Endothelial cell (in vitro differentiated cells): ENCODE measurements around the gene ATP1A1. TPM values are rescaled to one million over a fixed set of nuclear protein-coding genes. Genes with fewer than 3 reads are reported as not detected.

ENCODE experiments used
- DNase-seq: peaks from one replicate; pipeline ENCODE4 v3.0.0; 2021; ENCODE audit warnings: low spot score
- H3K27ac Mint-ChIP-seq: one replicate; pipeline ENCODE4 v1.8.0; 2021; ENCODE audit warnings: mixed read lengths, inconsistent platforms; ENCODE audit not compliant: unreplicated experiment
- H3K27me3 Mint-ChIP-seq: one replicate; pipeline ENCODE4 v1.8.0; 2021; ENCODE audit warnings: mild to moderate bottlenecking, moderate library complexity, mixed read lengths, inconsistent platforms; ENCODE audit not compliant: unreplicated experiment
- H3K36me3 Mint-ChIP-seq: one replicate; pipeline ENCODE4 v1.8.0; 2021; ENCODE audit warnings: mild to moderate bottlenecking, low read depth, mixed read lengths, inconsistent platforms; ENCODE audit not compliant: unreplicated experiment
- H3K4me1 Mint-ChIP-seq: one replicate; pipeline ENCODE4 v1.8.0; 2021; ENCODE audit warnings: mild to moderate bottlenecking, mixed read lengths, inconsistent platforms; ENCODE audit not compliant: unreplicated experiment
- H3K4me3 Mint-ChIP-seq: one replicate; pipeline ENCODE4 v1.8.0; 2021; ENCODE audit warnings: mild to moderate bottlenecking, mixed read lengths, inconsistent platforms; ENCODE audit not compliant: unreplicated experiment
- H3K9me3 Mint-ChIP-seq: one replicate; pipeline ENCODE4 v1.8.0; 2021; ENCODE audit warnings: mixed read lengths, inconsistent platforms; ENCODE audit not compliant: unreplicated experiment
- CTCF ChIP-seq: fragments of 200-600 bp; sonication (generic); IDR thresholded peaks from one replicate; pipeline ENCODE4 v1.5.0; 2021; ENCODE audit warnings: antibody characterized with exemption; ENCODE audit not compliant: unreplicated experiment
- total RNA-seq: library from RNA; stranded (reverse); fragmentation: NEBNext Ultra II Directional; extraction: Animal tissue kit (Norgen Biotek cat#: 25700); gene quantifications from one replicate; pipeline ENCODE4 v1.2.1, GENCODE V29; 2021; ENCODE audit not compliant: unreplicated experiment

The ATP1A1 gene
- total RNA-seq, 1 donor from 2014 or later, result 156 TPM

GRCh38 chr1:116326486-116326885, 46.6 kb upstream of the ATP1A1 start:
- H3K9me3 Mint-ChIP-seq, result no peaks in the 10 kb centered on the region
- no peaks in the 10 kb centered on the region for H3K36me3 Mint-ChIP-seq
- no peak for DNase-seq
- H3K4me1 Mint-ChIP-seq, result peaks cover 15% of the 10 kb centered on the region
- H3K27ac Mint-ChIP-seq, result no peak overlapping the region
- H3K4me3 Mint-ChIP-seq, result no peak overlapping the region
- TF ChIP-seq CTCF, result no peak
- H3K27me3 Mint-ChIP-seq, result peaks cover 1% of the 10 kb centered on the region

GRCh38 chr1:116328671-116329070, 44.4 kb upstream of the ATP1A1 start:
- H3K9me3 Mint-ChIP-seq, result no peaks in the 10 kb centered on the region
- H3K4me1 Mint-ChIP-seq, result peaks cover 15% of the 10 kb centered on the region

GRCh38 chr1:116329524-116330341, 43.3 kb upstream of the ATP1A1 start:
- H3K4me3 Mint-ChIP-seq, result no peak overlapping the region
- peaks cover 18% of the 10 kb centered on the region for H3K4me1 Mint-ChIP-seq
- H3K27me3 Mint-ChIP-seq, result peaks cover 1% of the 10 kb centered on the region
- no peak overlapping the region for H3K27ac Mint-ChIP-seq
- H3K9me3 Mint-ChIP-seq, result no peaks in the 10 kb centered on the region
- no peak for DNase-seq
- no peak for TF ChIP-seq CTCF
- H3K36me3 Mint-ChIP-seq, result no peaks in the 10 kb centered on the region

More at GRCh38 chr1:116328671-116329070, 44.4 kb upstream of the ATP1A1 start:
- Mint-ChIP-seq H3K36me3 (no peaks in the 10 kb centered on the region), H3K4me3 (no peak overlapping the region), H3K27ac (no peak overlapping the region), H3K27me3 (peaks cover 1% of the 10 kb centered on the region)
- TF ChIP-seq CTCF, result no peak
- no peak for DNase-seq

- H3K36me3 Mint-ChIP-seq, result no peaks in the 10 kb centered on the region
- no peaks in the 10 kb centered on the region for H3K9me3 Mint-ChIP-seq
- H3K27me3 Mint-ChIP-seq, result peaks cover 1% of the 10 kb centered on the region
- TF ChIP-seq CTCF, result no peak
- no peak for DNase-seq
- H3K4me1 Mint-ChIP-seq, result peaks cover 17% of the 10 kb centered on the region
- H3K4me3 Mint-ChIP-seq, result no peak overlapping the region
- no peak overlapping the region for H3K27ac Mint-ChIP-seq
Measured at GRCh38 chr1:116330342-116330652, 42.7 kb upstream of the ATP1A1 start.

GRCh38 chr1:116330846-116331245, 42.2 kb upstream of the ATP1A1 start:
- DNase-seq, result no peak
- no peak overlapping the region for H3K27ac Mint-ChIP-seq
- no peak overlapping the region for H3K4me3 Mint-ChIP-seq
- peaks cover 15% of the 10 kb centered on the region for H3K4me1 Mint-ChIP-seq
- H3K27me3 Mint-ChIP-seq, result peaks cover 1% of the 10 kb centered on the region
- no peak for TF ChIP-seq CTCF
- H3K9me3 Mint-ChIP-seq, result no peaks in the 10 kb centered on the region
- no peaks in the 10 kb centered on the region for H3K36me3 Mint-ChIP-seq
